Activated naive CD4-positive, alpha-beta T cell treated with anti-CD3 and anti-CD28 coated beads, Interleukin-2, amount 50 U/mL, for 24 hours (primary cell): Measurements from ENCODE around the gene METTL2B.
A peak's percentile ranks its signal among the peaks of the same experiment; 100 is the strongest.
"Not testable (repeated sequence)": the region's sequence is repeated elsewhere in the genome, so short reads cannot be mapped to it uniquely, and the experiment has no call there.

Experiments
- H3K27ac Mint-ChIP-seq: one replicate; pipeline ENCODE4 v1.8.0; 2021; ENCODE audit warnings: mild to moderate bottlenecking, mixed read lengths
- H3K27me3 Mint-ChIP-seq: one replicate; pipeline ENCODE4 v1.8.0; 2021; ENCODE audit warnings: mixed read lengths
- H3K36me3 Mint-ChIP-seq: one replicate; pipeline ENCODE4 v1.8.0; 2021; ENCODE audit warnings: mixed read lengths
- H3K4me1 Mint-ChIP-seq: one replicate; pipeline ENCODE4 v1.8.0; 2021; ENCODE audit warnings: mixed read lengths
- H3K4me3 Mint-ChIP-seq: one replicate; pipeline ENCODE4 v1.8.0; 2021; ENCODE audit warnings: mild to moderate bottlenecking, mixed read lengths
- H3K9me3 Mint-ChIP-seq: one replicate; pipeline ENCODE4 v1.8.0; 2021; ENCODE audit warnings: mixed read lengths

Gene METTL2B

GRCh38 chr7:128479082-128479481, 2.5 kb downstream of the METTL2B start:
- Mint-ChIP-seq H3K4me1 (peaks cover 26% of the 10 kb centered on the region), H3K4me3 (peak overlapping the region; percentile 70), H3K27ac (peak overlapping the region; percentile 41)
- not testable (repeated sequence) for H3K36me3 Mint-ChIP-seq, H3K9me3 Mint-ChIP-seq, H3K27me3 Mint-ChIP-seq

- not testable (repeated sequence) for H3K9me3 Mint-ChIP-seq, H3K27ac Mint-ChIP-seq, H3K4me1 Mint-ChIP-seq, H3K4me3 Mint-ChIP-seq, H3K27me3 Mint-ChIP-seq, H3K36me3 Mint-ChIP-seq
Observed at GRCh38 chr7:128488134-128488533, 11.6 kb downstream of the METTL2B start.

- H3K4me1 Mint-ChIP-seq = no peaks in the 10 kb centered on the region
- H3K4me3 Mint-ChIP-seq = no peak overlapping the region
- H3K27ac Mint-ChIP-seq = no peak overlapping the region
- peaks cover 13% of the 10 kb centered on the region for H3K36me3 Mint-ChIP-seq
- H3K9me3 Mint-ChIP-seq = no peaks in the 10 kb centered on the region
- H3K27me3 Mint-ChIP-seq = no peaks in the 10 kb centered on the region
Observed at GRCh38 chr7:128497405-128497804, 20.9 kb downstream of the METTL2B start.

GRCh38 chr7:128505416-128505815, 28.9 kb downstream of the METTL2B start:
- H3K27me3 Mint-ChIP-seq, H3K9me3 Mint-ChIP-seq, H3K27ac Mint-ChIP-seq, H3K4me3 Mint-ChIP-seq: not testable (repeated sequence)
- Mint-ChIP-seq H3K36me3 (peaks cover 11% of the 10 kb centered on the region), H3K4me1 (peaks cover 14% of the 10 kb centered on the region)

DNA sequence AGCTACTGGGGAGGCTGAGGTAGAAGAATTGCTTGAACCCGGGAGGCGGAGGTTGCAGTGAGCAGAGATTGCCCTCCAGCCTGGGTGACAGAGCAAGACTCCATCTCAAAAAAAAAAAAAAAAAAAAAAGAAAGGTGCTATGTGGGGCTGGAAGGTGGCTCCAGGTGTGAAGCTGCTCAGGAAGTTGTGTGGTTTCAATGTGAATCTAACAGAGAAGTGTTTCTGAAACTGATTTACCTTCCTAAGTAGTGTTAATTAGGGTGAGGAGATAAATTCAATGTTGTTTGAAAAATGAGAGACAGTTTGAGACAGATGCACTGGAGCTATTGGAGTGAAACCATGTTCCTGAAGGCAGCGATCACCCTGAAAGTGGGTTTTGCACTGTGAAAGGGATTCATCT, 30.3 kb downstream of the METTL2B start:
- H3K36me3 Mint-ChIP-seq, H3K27ac Mint-ChIP-seq, H3K27me3 Mint-ChIP-seq, H3K9me3 Mint-ChIP-seq, H3K4me3 Mint-ChIP-seq: not testable (repeated sequence)
- peaks cover 14% of the 10 kb centered on the region for H3K4me1 Mint-ChIP-seq

DNA sequence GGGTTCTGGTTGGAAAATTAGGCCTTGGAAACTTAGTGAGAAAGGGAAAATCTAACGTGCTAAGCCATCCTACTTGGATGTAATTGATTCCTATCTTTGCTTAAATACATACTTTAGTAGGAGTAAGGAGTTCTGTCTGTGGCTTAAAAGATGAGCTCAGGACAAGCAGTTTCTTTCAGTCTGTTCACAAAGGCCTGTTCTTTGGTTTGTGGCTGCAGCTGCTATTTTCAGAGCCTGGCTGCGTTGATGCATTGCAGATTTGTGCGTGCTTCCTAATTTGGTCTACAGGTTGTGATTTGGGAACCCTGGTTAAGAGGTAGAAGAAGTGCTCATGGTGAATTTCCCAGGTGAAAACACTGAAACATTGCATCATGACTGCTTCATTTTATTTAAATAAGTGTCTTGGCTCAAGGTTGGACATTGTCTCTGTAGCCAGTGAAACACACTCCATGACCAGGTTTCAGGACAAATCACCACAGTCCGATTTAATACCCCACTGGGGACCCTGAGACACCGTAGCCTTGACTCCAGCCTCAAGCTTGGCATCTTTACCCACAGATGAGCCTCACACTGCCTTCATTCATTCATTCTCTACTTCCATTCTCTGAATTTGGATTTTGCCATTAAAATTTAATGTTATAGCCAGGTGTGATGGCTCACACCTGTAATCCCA, 30.9 kb downstream of the METTL2B start:
- H3K4me3 Mint-ChIP-seq, H3K36me3 Mint-ChIP-seq, H3K9me3 Mint-ChIP-seq, H3K27ac Mint-ChIP-seq, H3K27me3 Mint-ChIP-seq: not testable (repeated sequence)
- H3K4me1 Mint-ChIP-seq = peaks cover 14% of the 10 kb centered on the region

- H3K27me3 Mint-ChIP-seq, H3K4me1 Mint-ChIP-seq, H3K36me3 Mint-ChIP-seq, H3K9me3 Mint-ChIP-seq, H3K4me3 Mint-ChIP-seq, H3K27ac Mint-ChIP-seq: not testable (repeated sequence)
Observed at GRCh38 chr7:128511692-128512091, 35.1 kb downstream of the METTL2B start.

DNA sequence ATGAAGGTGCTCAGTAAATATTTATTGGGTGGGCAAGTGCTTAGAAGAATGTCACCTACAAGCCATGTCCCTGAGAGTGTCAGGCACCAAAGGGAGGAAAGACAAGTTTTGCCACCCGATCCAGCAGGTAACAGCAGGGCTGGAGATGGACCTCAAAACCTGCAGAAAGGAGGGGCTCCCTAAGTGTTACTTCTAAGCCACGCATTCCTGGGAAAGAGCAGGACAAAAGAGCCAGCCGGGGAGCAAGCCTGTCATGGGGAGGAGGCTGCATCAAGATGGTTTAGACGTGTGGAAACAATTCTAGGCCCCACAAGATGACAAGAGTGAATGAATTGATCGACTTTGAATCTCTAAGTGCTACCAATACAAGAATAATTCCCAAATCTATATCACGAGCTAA, 38.7 kb downstream of the METTL2B start:
- not testable (repeated sequence) for H3K27me3 Mint-ChIP-seq, H3K4me3 Mint-ChIP-seq, H3K36me3 Mint-ChIP-seq, H3K27ac Mint-ChIP-seq, H3K9me3 Mint-ChIP-seq, H3K4me1 Mint-ChIP-seq

DNA sequence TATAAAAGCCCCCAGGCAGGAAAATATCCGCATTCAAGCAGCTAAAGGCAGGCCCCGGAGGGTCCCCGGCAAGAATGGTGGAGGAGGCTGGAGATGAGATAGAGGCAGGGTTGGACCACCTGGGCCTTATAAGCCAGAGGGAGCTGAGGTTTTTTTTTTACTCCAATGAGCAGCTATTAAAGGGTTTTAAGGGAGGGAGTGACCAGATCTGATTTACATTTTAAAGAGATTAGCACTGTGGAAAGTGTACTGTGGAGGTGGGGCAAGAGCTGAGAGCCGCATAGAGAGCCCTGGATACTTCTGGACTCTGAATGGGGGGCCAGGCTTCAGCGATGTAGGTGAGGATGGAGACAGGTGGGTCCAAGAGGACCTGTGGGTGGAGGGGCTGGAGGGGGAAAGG, 40.5 kb downstream of the METTL2B start:
- not testable (repeated sequence) for H3K27ac Mint-ChIP-seq, H3K4me3 Mint-ChIP-seq, H3K36me3 Mint-ChIP-seq, H3K27me3 Mint-ChIP-seq, H3K4me1 Mint-ChIP-seq, H3K9me3 Mint-ChIP-seq

GRCh38 chr7:128523226-128523931, 46.8 kb downstream of the METTL2B start:
- not testable (repeated sequence) for H3K4me3 Mint-ChIP-seq, H3K4me1 Mint-ChIP-seq, H3K27me3 Mint-ChIP-seq, H3K36me3 Mint-ChIP-seq, H3K9me3 Mint-ChIP-seq
- peak overlapping the region; percentile 70 for H3K27ac Mint-ChIP-seq

DNA sequence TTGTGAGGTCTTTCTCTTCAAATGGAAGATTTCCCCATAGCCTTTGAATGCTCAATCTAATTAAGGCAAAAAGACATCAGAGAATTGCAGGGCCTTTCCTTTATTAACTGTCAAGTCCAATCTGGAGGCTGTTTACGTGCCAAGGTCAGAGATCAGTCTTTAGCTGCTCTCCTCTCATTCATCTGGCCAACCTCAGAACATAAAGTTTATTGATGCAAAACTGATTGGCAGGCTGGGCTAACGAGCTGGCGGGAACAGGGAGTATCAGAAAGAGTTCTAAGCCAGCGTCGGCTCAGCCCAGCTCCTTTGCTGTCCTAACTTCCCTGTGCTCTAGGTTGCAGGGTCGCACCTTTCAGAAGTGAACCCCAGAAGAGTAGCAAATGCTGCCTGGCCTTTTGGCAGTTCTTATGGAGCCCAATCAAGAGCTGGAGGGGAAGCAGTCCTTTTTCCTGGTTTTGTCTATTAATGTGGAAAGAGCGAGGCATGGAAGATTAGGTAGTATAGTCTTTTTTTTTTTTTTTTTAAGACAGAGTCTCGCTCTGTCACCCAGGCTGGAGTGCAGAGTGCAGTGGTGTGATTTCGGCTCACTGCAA, 47.5 kb downstream of the METTL2B start:
- not testable (repeated sequence) for H3K4me1 Mint-ChIP-seq, H3K36me3 Mint-ChIP-seq, H3K4me3 Mint-ChIP-seq, H3K27me3 Mint-ChIP-seq, H3K9me3 Mint-ChIP-seq
- H3K27ac Mint-ChIP-seq = peak overlapping the region; percentile 72

- H3K27me3 Mint-ChIP-seq, H3K9me3 Mint-ChIP-seq, H3K4me3 Mint-ChIP-seq, H3K36me3 Mint-ChIP-seq: not testable (repeated sequence)
- Mint-ChIP-seq H3K4me1 (peaks cover 14% of the 10 kb centered on the region), H3K27ac (peak overlapping the region; percentile 46)
Observed at GRCh38 chr7:128525584-128525983, 49.0 kb downstream of the METTL2B start.

DNA sequence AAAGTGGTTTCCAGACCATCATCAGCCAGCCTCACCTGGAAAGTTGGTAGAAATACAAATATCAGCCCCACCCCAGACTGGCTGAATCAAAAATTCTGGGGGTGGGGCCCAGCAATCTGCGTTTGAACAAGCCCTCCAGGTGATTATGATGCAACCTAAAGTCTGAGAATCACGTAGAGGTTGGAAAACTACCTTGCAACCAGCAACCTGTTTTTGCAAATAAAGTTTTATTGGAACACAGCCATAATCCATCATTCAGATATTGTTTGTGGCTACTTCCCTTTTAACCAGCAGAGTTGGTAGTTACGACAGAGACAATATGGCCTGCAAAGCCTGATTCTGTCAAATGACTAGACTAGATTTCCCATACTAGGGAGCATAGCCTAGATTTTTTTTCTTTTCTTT, 49.5 kb downstream of the METTL2B start:
- H3K4me1 Mint-ChIP-seq = peaks cover 14% of the 10 kb centered on the region
- H3K9me3 Mint-ChIP-seq, H3K36me3 Mint-ChIP-seq, H3K27ac Mint-ChIP-seq, H3K27me3 Mint-ChIP-seq, H3K4me3 Mint-ChIP-seq: not testable (repeated sequence)

DNA sequence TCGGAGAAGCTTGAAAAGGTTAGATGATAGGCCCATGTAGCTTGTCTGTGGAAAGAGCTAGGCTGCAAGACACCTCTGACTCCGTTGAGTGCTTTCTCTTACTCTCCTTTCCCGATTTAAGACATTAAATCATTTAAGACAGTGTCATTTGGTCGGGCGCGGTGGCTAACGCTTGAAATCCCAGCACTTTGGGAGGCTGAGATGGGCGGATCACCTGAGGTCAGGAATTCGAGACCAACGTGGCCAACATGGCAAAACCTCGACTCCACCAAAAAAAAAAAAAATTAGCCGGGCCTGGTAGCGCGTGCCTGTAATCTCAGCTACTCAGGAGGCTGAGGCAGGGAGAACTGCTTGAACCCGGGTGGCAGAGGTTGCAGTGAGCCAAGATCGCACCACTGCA, 52.6 kb downstream of the METTL2B start:
- not testable (repeated sequence) for H3K9me3 Mint-ChIP-seq, H3K27ac Mint-ChIP-seq, H3K36me3 Mint-ChIP-seq, H3K27me3 Mint-ChIP-seq
- H3K4me3 Mint-ChIP-seq = peak overlapping the region; percentile 23
- peaks cover 26% of the 10 kb centered on the region for H3K4me1 Mint-ChIP-seq

- Mint-ChIP-seq H3K4me3 (peak overlapping the region; percentile 86), H3K27ac (peak overlapping the region; percentile 93), H3K4me1 (peaks cover 35% of the 10 kb centered on the region)
- H3K27me3 Mint-ChIP-seq, H3K9me3 Mint-ChIP-seq, H3K36me3 Mint-ChIP-seq: not testable (repeated sequence)
Observed at GRCh38 chr7:128530121-128530854, 53.7 kb downstream of the METTL2B start.

- no peak overlapping the region for H3K27ac Mint-ChIP-seq
- H3K9me3 Mint-ChIP-seq = no peaks in the 10 kb centered on the region
- H3K27me3 Mint-ChIP-seq = no peaks in the 10 kb centered on the region
- peaks cover 3% of the 10 kb centered on the region for H3K36me3 Mint-ChIP-seq
- H3K4me1 Mint-ChIP-seq = peaks cover 40% of the 10 kb centered on the region
- no peak overlapping the region for H3K4me3 Mint-ChIP-seq
Observed at GRCh38 chr7:128530855-128531104, 54.2 kb downstream of the METTL2B start.
